GM12865 (cell line): ENCODE data around the gene FITM2.

Experiments
- DNase-seq: peaks from one replicate; pipeline ENCODE4 v3.0.0; 2010; ENCODE audit warnings: low read depth
- H3K4me3 ChIP-seq: 2 replicates; pipeline ENCODE4 v1.5.1; 2011; ENCODE audit warnings: mild to moderate bottlenecking, low read depth, low read length, control low read depth
- TF ChIP-seq, protein P1 (sequence below): IDR thresholded peaks from 2 replicates; pipeline ENCODE4 v1.5.1; 2011; ENCODE audit warnings: low read length, control low read depth, low read depth, inconsistent platforms; ENCODE audit not compliant: insufficient read depth; ENCODE audit errors: missing control alignments

The FITM2 gene

DNA sequence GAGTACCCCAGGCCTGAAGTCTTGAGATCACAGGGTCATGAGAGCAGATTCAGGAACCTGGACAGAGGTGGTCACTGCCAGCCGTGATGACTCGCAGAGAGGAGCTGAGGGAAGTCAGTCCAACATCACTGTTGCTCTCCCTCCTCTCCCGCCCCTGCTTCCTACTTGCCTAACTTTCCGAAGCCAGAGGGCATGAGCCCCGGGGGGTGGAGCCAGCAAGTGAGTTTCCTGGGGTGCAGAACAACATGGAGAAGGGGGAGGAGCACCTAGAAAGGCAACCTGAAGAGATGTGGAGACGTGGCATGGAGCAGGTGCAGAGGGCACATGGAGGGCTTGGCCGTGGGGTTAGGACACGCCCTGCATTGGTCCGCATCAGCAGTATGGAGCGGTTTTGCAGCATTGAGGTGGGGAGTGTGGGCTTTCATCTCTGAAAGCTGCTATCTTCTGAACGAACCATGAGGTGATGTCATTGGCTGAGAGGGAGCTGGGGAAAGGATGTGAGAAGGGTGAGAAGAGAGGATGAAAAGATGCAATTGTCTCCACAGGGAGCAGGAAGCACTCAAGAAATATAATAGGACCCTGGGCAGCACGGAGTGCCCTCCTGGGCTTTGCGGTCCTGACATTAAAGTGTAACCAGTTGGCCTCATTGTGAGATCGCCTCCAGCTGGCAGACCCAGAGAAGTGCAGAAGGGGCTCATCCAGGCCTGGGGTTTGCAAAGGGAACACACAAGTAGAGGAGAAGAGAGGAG lies 38.9 kb downstream of the FITM2 start:
- no peak overlapping the region for H3K4me3 ChIP-seq
- DNase-seq = no peak

DNA sequence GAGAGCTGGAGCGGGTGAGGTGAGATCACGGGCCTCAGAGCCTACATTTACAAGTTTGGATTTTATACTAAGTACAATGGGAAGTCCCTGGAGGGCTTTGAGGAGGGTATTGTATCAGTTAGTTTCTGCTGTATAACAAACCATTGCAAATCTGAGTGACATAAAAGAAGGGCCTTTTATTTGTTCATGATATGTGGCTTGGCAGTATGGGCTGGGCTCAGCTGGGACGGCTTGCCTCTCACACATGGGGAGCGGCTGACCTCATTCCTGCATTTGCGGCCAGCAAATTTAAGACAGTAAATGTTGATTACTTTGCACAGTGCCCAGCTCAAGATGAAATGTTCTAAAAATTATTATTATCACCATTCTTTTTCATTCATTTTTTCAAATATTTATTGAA lies 42.2 kb downstream of the FITM2 start:
- DNase-seq = no peak
- H3K4me3 ChIP-seq = no peak overlapping the region
- TF ChIP-seq, protein P1, sequence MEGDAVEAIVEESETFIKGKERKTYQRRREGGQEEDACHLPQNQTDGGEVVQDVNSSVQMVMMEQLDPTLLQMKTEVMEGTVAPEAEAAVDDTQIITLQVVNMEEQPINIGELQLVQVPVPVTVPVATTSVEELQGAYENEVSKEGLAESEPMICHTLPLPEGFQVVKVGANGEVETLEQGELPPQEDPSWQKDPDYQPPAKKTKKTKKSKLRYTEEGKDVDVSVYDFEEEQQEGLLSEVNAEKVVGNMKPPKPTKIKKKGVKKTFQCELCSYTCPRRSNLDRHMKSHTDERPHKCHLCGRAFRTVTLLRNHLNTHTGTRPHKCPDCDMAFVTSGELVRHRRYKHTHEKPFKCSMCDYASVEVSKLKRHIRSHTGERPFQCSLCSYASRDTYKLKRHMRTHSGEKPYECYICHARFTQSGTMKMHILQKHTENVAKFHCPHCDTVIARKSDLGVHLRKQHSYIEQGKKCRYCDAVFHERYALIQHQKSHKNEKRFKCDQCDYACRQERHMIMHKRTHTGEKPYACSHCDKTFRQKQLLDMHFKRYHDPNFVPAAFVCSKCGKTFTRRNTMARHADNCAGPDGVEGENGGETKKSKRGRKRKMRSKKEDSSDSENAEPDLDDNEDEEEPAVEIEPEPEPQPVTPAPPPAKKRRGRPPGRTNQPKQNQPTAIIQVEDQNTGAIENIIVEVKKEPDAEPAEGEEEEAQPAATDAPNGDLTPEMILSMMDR = no peak

More for the DNA sequence above, 38.9 kb downstream of the FITM2 start:
- TF ChIP-seq, protein P1 = no peak

DNA sequence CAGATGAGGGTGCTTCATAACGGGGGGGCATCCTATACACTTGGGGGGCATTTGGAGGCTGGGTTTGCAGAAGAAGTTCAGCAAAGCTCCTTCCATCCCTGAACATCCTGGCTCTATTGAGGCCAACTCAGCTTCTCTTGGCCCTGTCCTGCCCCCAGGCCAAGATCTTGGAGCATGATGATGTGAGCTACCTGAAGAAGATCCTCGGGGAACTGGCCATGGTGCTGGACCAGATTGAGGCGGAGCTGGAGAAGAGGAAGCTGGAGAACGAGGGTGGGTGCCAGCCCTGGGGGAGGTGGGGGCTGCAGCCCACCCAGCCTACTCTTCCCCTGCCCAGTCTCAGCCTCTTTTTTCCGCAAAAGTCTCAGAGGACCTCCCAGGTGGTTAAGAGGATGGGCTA lies 46.7 kb downstream of the FITM2 start:
- TF ChIP-seq, protein P1 = no peak
- DNase-seq = no peak

DNA sequence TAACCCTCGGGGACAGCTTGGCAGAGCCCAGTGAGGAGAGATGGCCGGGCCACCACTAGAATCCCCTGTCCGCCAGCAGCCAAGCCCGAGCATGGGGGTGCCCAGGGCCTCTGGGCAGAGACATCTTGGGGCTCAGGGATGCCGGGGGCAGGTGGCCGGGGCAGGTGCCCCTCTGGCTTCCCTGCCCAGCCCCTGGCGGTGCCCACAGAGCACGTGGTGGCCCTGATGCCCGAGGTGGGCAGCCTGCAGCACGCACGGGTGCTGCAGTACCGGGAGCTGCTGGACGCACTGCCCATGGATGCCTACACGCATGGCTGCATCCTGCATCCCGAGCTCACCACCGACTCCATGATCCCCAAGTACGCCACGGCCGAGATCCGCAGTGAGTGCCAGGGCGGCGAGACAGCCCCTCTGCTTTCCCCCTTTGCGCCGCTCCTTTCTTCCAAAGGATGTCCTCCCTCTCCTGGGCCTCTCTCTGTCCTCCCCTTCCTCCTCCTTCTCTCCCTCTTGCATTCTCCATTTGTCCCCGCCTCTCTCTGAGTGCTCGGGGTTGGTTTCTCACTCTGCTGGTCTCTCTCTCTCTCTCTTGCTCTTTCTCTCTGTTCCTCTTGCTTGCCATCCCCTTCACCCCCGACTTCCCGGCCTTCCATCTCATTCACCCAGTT lies 52.6 kb downstream of the FITM2 start:
- TF ChIP-seq, protein P1 = no peak
- H3K4me3 ChIP-seq = no peak overlapping the region
- DNase-seq = no peak

More for the DNA sequence above, 46.7 kb downstream of the FITM2 start:
- H3K4me3 ChIP-seq = no peak overlapping the region

DNA sequence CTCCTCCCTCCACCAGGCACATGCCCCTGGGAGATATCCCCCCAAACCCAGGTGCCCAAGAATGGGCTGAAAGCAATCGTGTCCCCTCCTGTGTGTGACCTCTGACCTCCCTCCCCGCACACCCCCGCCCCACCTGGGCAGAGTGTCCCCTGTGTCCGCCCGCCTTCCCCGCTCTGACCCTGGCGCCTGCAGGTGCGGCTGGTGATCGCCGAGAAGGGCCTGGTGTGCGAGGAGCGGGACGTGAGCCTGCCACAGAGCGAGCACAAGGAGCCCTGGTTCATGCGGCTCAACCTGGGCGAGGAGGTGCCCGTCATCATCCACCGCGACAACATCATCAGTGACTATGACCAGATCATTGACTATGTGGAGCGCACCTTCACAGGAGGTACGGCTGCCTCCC lies 54.0 kb downstream of the FITM2 start:
- TF ChIP-seq, protein P1 = no peak
- H3K4me3 ChIP-seq = no peak overlapping the region
- no peak for DNase-seq

DNA sequence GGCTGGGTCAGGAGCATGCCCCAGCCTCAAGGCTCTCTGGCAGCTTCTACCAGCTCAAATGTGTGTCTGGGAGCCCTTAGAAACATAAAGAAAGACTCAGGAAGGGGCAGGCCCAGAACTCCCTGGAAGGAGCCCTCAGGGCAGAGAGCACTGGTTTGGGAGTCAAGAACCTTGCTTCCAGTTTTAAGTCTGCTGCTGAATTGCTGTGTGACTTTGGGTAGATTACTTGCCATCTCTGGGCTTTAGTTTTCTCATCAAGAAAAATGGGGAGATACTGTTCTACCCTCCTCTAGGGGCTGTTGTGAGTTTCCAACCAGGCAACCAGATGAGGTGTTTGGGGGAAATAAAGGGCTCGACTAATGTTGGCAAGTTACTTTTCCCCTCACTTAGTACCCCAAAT lies 55.1 kb downstream of the FITM2 start:
- H3K4me3 ChIP-seq = no peak overlapping the region
- TF ChIP-seq, protein P1 = no peak
- DNase-seq = no peak
